ENCODE data around the gene GPT2. TPM values are rescaled to one million over a fixed set of nuclear protein-coding genes. Genes with fewer than 3 reads are reported as not detected.

The GPT2 gene
- total RNA-seq (2014; rRNA removed; shearing (Covaris generic)), result 12.9 and 13.7 TPM in 2 replicates

GRCh38 chr16:46883690-46884512, at the start of gene GPT2:
GPT2 (plus strand) TSS chr16:46884362; CDS start chr16:46884716, 354 bp downstream.
- peak; percentile 92 for DNase-seq (ENCODE audit: low read depth)

GRCh38 chr16:46836534-46837530, 47.3 kb upstream of the GPT2 start:
- no peak for DNase-seq (ENCODE audit: low read depth)

- DNase-seq (ENCODE audit: low read depth), result no peak
These were observed 44.1 kb upstream of the GPT2 start for GRCh38 chr16:46839986-46840443.

GRCh38 chr16:46842192-46842895, 41.8 kb upstream of the GPT2 start:
- DNase-seq (ENCODE audit: low read depth), result no peak

- no peak for DNase-seq (ENCODE audit: low read depth)
These were observed 40.1 kb upstream of the GPT2 start for GRCh38 chr16:46843898-46844642.

- DNase-seq (ENCODE audit: low read depth), result no peak
These were observed 39.4 kb upstream of the GPT2 start for GRCh38 chr16:46844771-46845170.

GRCh38 chr16:46845952-46846351, 38.2 kb upstream of the GPT2 start:
- no peak for DNase-seq (ENCODE audit: low read depth)

GRCh38 chr16:46848768-46849764, 35.1 kb upstream of the GPT2 start:
- no peak for DNase-seq (ENCODE audit: low read depth)

- DNase-seq (ENCODE audit: low read depth), result no peak
These were observed 33.3 kb upstream of the GPT2 start for GRCh38 chr16:46850619-46851555.

- no peak for DNase-seq (ENCODE audit: low read depth)
These were observed 32.0 kb upstream of the GPT2 start for GRCh38 chr16:46852130-46852529.

- DNase-seq (ENCODE audit: low read depth), result peak; percentile 55
These were observed 30.3 kb upstream of the GPT2 start for GRCh38 chr16:46853713-46854443.

GRCh38 chr16:46854846-46855245, 29.3 kb upstream of the GPT2 start:
- no peak for DNase-seq (ENCODE audit: low read depth)

- DNase-seq (ENCODE audit: low read depth), result no peak
These were observed 28.8 kb upstream of the GPT2 start for GRCh38 chr16:46855389-46855788.

GRCh38 chr16:46857368-46857945, 26.7 kb upstream of the GPT2 start:
- peak; percentile 17 for DNase-seq (ENCODE audit: low read depth)

GRCh38 chr16:46858151-46858550, 26.0 kb upstream of the GPT2 start:
- DNase-seq (ENCODE audit: low read depth), result no peak

GRCh38 chr16:46859719-46860152, 24.4 kb upstream of the GPT2 start:
- peak; percentile 91 for DNase-seq (ENCODE audit: low read depth)
